Heart left ventricle (tissue), 16 donors: Measurements from ENCODE around the gene SNX19. TPM values are rescaled to one million over a fixed set of nuclear protein-coding genes. Genes with fewer than 3 reads are reported as not detected.

Experiments used
- ATAC-seq, 4 donors: fragments of 200-7000 bp; cut with Tn5 transposase; one replicate each; pipeline ENCODE4 v1.9.1; 2020 to 2022; ENCODE audit warnings: moderate library complexity in 4 of 4, mild to moderate bottlenecking in 3 of 4, moderate number of reproducible peaks in 1 of 4
- DNase-seq, 5 donors: peaks; one replicate each; pipeline ENCODE4 v3.0.0-alpha.2; 2020
- H3K27ac ChIP-seq, 12 donors: fragments of 200-600 bp; sonication (generic) in 4 of 12; one replicate each; pipeline versions ENCODE4 v1.5.0 to v1.8.0; 2016 to 2022; ENCODE audit warnings: mild to moderate bottlenecking in 2 of 12
- H3K27me3 ChIP-seq, 9 donors: fragments of 200-600 bp; sonication (generic) in 2 of 9; one replicate each; pipeline versions ENCODE4 v1.5.1 to v1.8.0; 2016 to 2022; ENCODE audit warnings: mild to moderate bottlenecking in 3 of 9
- H3K36me3 ChIP-seq, 9 donors: fragments of 200-600 bp; sonication (generic) in 2 of 9; one replicate each; pipeline versions ENCODE4 v1.5.0 to v1.8.0; 2018 to 2022; ENCODE audit warnings: mild to moderate bottlenecking in 2 of 9
- H3K4me1 ChIP-seq, 12 donors: fragments of 200-600 bp; sonication (generic) in 4 of 12; one replicate each; pipeline versions ENCODE4 v1.5.0 to v1.8.0; 2016 to 2022; ENCODE audit warnings: mild to moderate bottlenecking in 3 of 12
- H3K4me3 ChIP-seq, 12 donors: fragments of 200-600 bp; sonication (generic) in 4 of 12; one replicate each; pipeline versions ENCODE4 v1.5.0 to v1.8.0; 2017 to 2022; ENCODE audit warnings: mild to moderate bottlenecking in 9 of 12, moderate library complexity in 4 of 12
- H3K9me3 ChIP-seq, 12 donors: fragments of 200-600 bp; sonication (generic) in 4 of 12; one replicate each; pipeline versions ENCODE4 v1.5.0 to v1.8.0; 2016 to 2022; ENCODE audit warnings: mild to moderate bottlenecking in 1 of 12
- POLR2A ChIP-seq, 2 donors: fragments of 450-650 bp; IDR thresholded peaks; one replicate each; pipeline ENCODE4 v1.6.1; 2017; ENCODE audit warnings: antibody characterized with exemption in 2 of 2, mild to moderate bottlenecking in 2 of 2, moderate library complexity in 2 of 2
- WGBS, 4 donors: extraction: QIAGEN DNeasy Blood & Tissue Kit in 2 of 4; methylation state at CpG; one replicate each; pipeline versions ENCODE4 v1.1.5 to v1.1.7; 2013 to 2018; 5-methylcytosine and 5-hydroxymethylcytosine counted together
- intact Hi-C, 10 donors: fragments of 100-400 bp; cut with DNase I; formaldehyde crosslinking; loops; one replicate each; pipeline versions ENCODE4 v1.11.1 to v1.14.2; 2022
- polyA plus RNA-seq, 2 donors: library from polyadenylated mRNA; stranded (reverse); fragments of 200-250 nt; gene quantifications; one replicate each; pipeline ENCODE4 v1.2.3, GENCODE V29; 2013
- total RNA-seq, 9 donors: library from RNA; depleted of rRNA in 2 of 9; stranded (reverse); fragments of >200 nt in 2 of 9; fragmentation: NEBNext Ultra II Directional in 3 of 9; extraction: Animal tissue kit (Norgen Biotek cat#: 25700) in 3 of 9; gene quantifications; one replicate each; pipeline versions ENCODE4 v1.1.0 to v1.2.4, GENCODE V29; 2016 to 2023
- TF ChIP-seq, protein P1 (sequence below), 12 donors: fragments of 200-600 bp; sonication (generic) in 4 of 12; IDR thresholded peaks; one replicate each; pipeline versions ENCODE4 v1.5.0 to v1.8.0; 2018 to 2022; ENCODE audit warnings: antibody characterized with exemption in 12 of 12, mild to moderate bottlenecking in 5 of 12
- donor health status: ischemic (EF 13 %, LVEDD 7.1; RV severe dilation, severe dysfunction).
- donor health status: healthy with polysubstance abuse.
- donor health status: DM: no; HTN: yes; CAD: no.
- donor health status: DM: no; HTN: no; CAD: no.
- donor health status: ischemic (EF 25% LVEDD 6.9; RV normal size, moderate dysfunction).
- donor health status: ischemic (EF 25% LVEDD 5.7; RV mildly dilated, moderate dysfunction).
- donor health status: healthy.
- donor health status: DM: yes; HTN: yes; CAD: no.
- donor health status: ischemic (EF 35%, LVEDD 5.7; RV mildly dilated, moderate dysfunction).
- donor health status: nonischemic (EF 11% LVEDD 7.7; RV severe dilation, severe dysfunction).
- donor health status: DM: yes; HTN: yes; CAD: no.
- donor health status: PGD.
- donor health status: ischemic (EF 29% LVEDD 5.4; RV normal size, mild dysfunction).
- donor health status: nonischemic (EF 23%, LVEDD 6.1; RV moderate dilation, normal function).

The SNX19 gene
- total and polyA plus RNA-seq, 11 donors, result 10.8 to 121 (median 57.1) TPM

DNA sequence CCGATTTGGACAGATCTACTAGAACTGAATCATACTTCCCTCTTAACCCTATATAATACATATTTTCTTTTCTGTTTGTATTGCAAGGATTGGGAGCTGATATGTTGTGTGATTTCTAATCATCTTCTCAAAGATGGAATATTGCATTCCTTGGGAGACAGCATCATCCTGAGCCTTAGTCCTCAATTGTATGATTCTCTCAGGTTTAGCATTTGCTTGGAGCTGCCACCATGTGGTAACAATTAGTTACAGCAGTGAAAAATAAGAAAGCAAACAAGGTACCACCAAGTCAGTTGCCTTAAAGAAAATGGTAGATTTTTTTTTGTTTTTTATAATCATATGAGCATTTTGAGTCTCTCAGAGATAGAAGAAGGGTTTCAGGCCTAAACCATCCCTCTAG, 11.9 kb downstream of the SNX19 start:
- DNase-seq (no peak), ATAC-seq (no peak)
- no peak for TF ChIP-seq POLR2A (IDR thresholded peaks at IDR 0.05)
- TF ChIP-seq, protein P1, sequence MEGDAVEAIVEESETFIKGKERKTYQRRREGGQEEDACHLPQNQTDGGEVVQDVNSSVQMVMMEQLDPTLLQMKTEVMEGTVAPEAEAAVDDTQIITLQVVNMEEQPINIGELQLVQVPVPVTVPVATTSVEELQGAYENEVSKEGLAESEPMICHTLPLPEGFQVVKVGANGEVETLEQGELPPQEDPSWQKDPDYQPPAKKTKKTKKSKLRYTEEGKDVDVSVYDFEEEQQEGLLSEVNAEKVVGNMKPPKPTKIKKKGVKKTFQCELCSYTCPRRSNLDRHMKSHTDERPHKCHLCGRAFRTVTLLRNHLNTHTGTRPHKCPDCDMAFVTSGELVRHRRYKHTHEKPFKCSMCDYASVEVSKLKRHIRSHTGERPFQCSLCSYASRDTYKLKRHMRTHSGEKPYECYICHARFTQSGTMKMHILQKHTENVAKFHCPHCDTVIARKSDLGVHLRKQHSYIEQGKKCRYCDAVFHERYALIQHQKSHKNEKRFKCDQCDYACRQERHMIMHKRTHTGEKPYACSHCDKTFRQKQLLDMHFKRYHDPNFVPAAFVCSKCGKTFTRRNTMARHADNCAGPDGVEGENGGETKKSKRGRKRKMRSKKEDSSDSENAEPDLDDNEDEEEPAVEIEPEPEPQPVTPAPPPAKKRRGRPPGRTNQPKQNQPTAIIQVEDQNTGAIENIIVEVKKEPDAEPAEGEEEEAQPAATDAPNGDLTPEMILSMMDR (IDR thresholded peaks at IDR 0.05), result peak; percentile 9 to 50 (median 34)
- Histone ChIP-seq H3K4me1 (peaks cover 0 to 9% (median 0%) of the 10 kb centered on the region in 12 donors), H3K4me3 (no peak overlapping the region), H3K27ac (peak overlapping the region in 1 of 12 donors; percentile 8), H3K27me3 (no peaks in the 10 kb centered on the region), H3K9me3 (no peaks in the 10 kb centered on the region), H3K36me3 (peaks cover 4 to 100% (median 99%) of the 10 kb centered on the region in 9 donors)
- intact Hi-C loops, result no loop called here
- WGBS, 4 donors, result 97 to 100% (median 98%) methylated on average over 1 of the region's 1 CpG

DNA sequence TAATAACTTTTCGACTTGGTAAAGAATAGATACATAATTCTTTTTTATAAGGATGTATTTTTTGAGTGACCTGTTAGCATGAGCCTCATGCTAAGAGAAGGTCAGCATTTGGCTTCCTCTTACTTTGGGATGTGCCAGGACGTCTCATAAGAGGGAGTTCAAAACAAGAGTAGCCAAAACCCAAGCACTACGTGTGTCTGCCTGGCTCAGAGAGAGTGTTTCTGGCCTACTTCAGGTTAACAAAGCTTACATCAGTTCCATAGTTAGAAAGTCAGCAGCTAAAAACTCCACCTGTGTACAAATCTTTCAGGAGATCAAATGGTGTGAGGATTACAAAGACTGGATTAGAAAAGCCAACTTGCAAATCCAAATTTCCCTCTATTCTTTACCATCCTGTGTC, 13.9 kb downstream of the SNX19 start:
- TF ChIP-seq POLR2A (IDR thresholded peaks at IDR 0.05), result no peak
- TF ChIP-seq, protein P1 (IDR thresholded peaks at IDR 0.05), result no peak
- 69 to 78% (median 74%) methylated on average over 3 of the region's 3 CpGs for WGBS, 4 donors
- Histone ChIP-seq H3K36me3 (peaks cover 4 to 100% (median 95%) of the 10 kb centered on the region in 9 donors), H3K9me3 (no peaks in the 10 kb centered on the region), H3K4me1 (peaks cover 0 to 13% (median 7%) of the 10 kb centered on the region in 12 donors), H3K27me3 (no peaks in the 10 kb centered on the region), H3K4me3 (no peak overlapping the region), H3K27ac (peak overlapping the region in 1 of 12 donors; percentile 68)
- intact Hi-C loops, result no loop called here
- ATAC-seq (no peak), DNase-seq (no peak)

DNA sequence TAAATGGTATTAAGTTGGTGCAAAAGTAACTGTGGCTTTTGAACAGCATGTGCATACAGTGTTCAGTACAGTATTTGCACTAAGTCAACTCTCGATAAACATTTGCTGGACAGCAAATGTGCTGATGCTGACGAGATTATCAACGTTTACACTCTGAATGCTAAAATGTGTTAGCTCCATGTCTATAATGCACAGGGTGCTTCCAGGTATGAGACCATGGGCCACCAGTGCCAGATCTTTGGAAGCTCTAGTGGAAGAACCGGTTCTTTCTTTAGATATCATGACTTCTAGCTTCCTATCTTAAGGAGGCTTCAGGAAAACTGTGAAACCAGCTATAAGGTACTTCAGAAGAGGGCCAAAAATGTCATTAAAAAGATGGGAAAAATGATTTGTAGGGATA, 17.2 kb downstream of the SNX19 start:
- Histone ChIP-seq H3K4me1 (peaks cover 0 to 43% (median 17%) of the 10 kb centered on the region in 12 donors), H3K4me3 (no peak overlapping the region), H3K9me3 (no peaks in the 10 kb centered on the region), H3K36me3 (peaks cover 0 to 100% (median 86%) of the 10 kb centered on the region in 9 donors), H3K27ac (peak overlapping the region in 5 of 12 donors; percentile 4 to 90 (median 81)), H3K27me3 (no peaks in the 10 kb centered on the region)
- ATAC-seq (no peak), DNase-seq (no peak)
- 77 to 87% (median 81%) methylated on average over 4 of the region's 4 CpGs for WGBS, 4 donors
- intact Hi-C loops, result loop anchor here in 5 of 10 donors (5.0 to 10.0 kb wide), 3 partner anchors 464 to 684 kb away; no protein-coding TSS in a partner anchor
- TF ChIP-seq, protein P1 (IDR thresholded peaks at IDR 0.05), result no peak
- no peak for TF ChIP-seq POLR2A (IDR thresholded peaks at IDR 0.05)

DNA sequence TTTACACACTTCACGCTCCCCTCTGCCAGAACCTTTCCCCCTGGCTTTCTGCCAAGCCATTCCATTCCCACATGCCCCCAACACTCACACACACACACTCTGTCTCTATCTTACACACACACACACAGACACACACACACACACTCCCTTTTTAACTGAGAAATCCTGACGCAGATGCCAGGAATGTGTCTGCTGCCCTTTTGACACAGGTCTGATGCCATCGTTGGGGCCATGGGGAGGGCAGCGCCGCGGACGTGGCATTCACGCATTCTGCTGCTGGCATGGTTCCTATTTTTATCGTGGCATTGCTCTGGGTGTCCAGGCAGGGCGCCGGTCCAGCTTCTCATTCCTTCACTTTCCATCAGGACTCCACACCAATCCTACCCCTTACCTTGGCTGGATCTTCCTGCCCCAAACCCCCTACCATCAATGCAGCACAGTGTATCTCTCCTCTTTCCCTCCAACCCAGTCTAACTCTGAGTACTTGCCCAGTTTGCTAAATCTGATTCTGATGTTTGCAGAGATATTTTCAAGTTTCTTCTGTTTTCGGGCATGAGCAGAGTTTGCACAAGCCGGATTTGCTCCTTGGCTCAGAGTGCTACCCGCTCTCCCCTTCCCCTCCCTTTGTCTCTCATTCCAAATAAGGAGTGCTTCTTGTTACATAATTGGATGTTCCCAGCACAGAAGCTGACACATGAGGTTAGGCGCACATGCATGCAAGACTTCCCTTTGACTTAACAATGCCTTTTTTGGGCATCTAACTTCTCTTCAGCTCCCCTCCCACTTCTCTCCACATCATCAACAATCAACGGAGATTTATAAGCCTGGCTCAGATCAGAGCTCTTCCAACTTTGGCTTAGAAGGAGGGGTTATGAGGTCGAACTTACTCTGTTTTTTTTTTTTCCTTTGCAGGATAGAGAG, 18.8 kb downstream of the SNX19 start:
- Histone ChIP-seq H3K27ac (peak overlapping the region in 11 of 12 donors; percentile 61 to 96 (median 84)), H3K4me1 (peaks cover 0 to 49% (median 20%) of the 10 kb centered on the region in 12 donors), H3K9me3 (no peaks in the 10 kb centered on the region), H3K4me3 (peak overlapping the region in 1 of 12 donors; percentile 19), H3K36me3 (peaks cover 0 to 100% (median 86%) of the 10 kb centered on the region in 9 donors), H3K27me3 (no peaks in the 10 kb centered on the region)
- peak; percentile 77 to 91 (median 83) for DNase-seq
- intact Hi-C loops, result loop anchor here in 6 of 10 donors (2.0 to 10.0 kb wide), 4 partner anchors 33 to 683 kb away; no protein-coding TSS in a partner anchor
- WGBS, 4 donors, result 28 to 47% (median 35%) methylated on average over 17 of the region's 17 CpGs
- no peak for TF ChIP-seq POLR2A (IDR thresholded peaks at IDR 0.05)
- TF ChIP-seq, protein P1 (IDR thresholded peaks at IDR 0.05), result no peak
- peak; percentile 85 to 88 (median 86) for ATAC-seq
